ENCODE data around the gene OR13D1. TPM values are rescaled to one million over a fixed set of nuclear protein-coding genes. Genes with fewer than 3 reads are reported as not detected.

Gene OR13D1
- total and polyA plus RNA-seq, 10 of the 15 experiments (the other 5 are each of a cell fraction or from before 2014, with no cell fraction given), result not detected

- TF ChIP-seq WRNIP1 (IDR thresholded peaks at IDR 0.05; ENCODE audit: borderline replicate concordance, low read depth, low read length) (no peak), EED (IDR thresholded peaks at IDR 0.05; ENCODE audit: low read depth) (no peak)
Observed at GRCh38 chr9:104725014-104725413, 30.7 kb downstream of the OR13D1 start (continued).

DNA sequence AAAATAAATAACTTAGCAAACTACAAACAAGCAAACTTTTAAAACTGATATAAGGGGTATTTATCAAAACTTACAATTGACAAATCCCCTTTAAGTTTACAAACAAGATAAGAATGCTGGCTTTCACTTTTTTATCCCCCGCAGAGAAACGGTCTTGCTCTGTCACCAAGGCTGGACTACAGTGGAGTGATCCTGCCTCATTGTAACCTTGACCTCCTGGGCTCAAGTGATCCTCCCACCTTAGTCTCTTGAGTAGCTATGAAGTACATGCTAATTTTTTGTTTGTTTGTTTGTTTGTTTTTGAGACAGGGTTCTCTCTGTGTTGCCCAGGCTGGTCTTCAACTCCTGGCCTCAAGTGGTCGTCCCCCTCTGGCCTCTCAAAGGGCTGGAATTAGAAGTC, 44.1 kb downstream of the OR13D1 start:
- RAD21 ChIA-PET (ENCODE audit: unreplicated experiment), result no interaction called here
- Histone ChIP-seq H3K79me2 (ENCODE audit: control insufficient read depth, insufficient read depth, low read length) (no peaks in the 10 kb centered on the region), H3K4me2 (ENCODE audit: control insufficient read depth, insufficient read depth) (no peak overlapping the region), H2AFZ (ENCODE audit: control insufficient read depth, low read depth, low read length) (no peak overlapping the region), H3K9me3 (replicated peaks; ENCODE audit: control insufficient read depth, insufficient read depth, low read length) (no peaks in the 10 kb centered on the region), H3K4me1 (ENCODE audit: control insufficient read depth, insufficient read depth, low read length) (no peaks in the 10 kb centered on the region), H3K9ac (ENCODE audit: control insufficient read depth, insufficient read depth, low read length) (no peak overlapping the region), H3K36me3 (ENCODE audit: control insufficient read depth in 2 of 2, insufficient read depth in 2 of 2, low read length in 1 of 2) (no peaks in the 10 kb centered on the region), H4K20me1 (ENCODE audit: control insufficient read depth, insufficient read depth) (no peaks in the 10 kb centered on the region), H3K4me3 (no peak overlapping the region), H3K27ac (ENCODE audit: control insufficient read depth, insufficient read depth) (no peak overlapping the region), H3K27me3 (replicated peaks in 1 of 2; ENCODE audit: control insufficient read depth in 2 of 2, insufficient read depth in 2 of 2, low read length in 1 of 2) (no peaks in the 10 kb centered on the region)
- SMC1A ChIA-PET (ENCODE audit: uncharacterized antibody, unreplicated experiment), result no interaction called here
- WGBS (ENCODE audit: insufficient coverage, insufficient replicate concordance, low lambda C conversion rate, missing lambda C conversion rate), result 61% methylated on average over 3 of the region's 3 CpGs
- POLR2A ChIA-PET, result no interaction called here
- BruUV-seq (replicated peaks), result no TSS peak
- in situ Hi-C loops (cut with MboI) (no loop called here), intact Hi-C loops (cut with micrococcal nuclease; ENCODE audit: unreplicated experiment) (no loop called here)
- no peak for TF ChIP-seq YBX1 (IDR thresholded peaks at IDR 0.05)
- TF ChIP-seq NFYB (IDR thresholded peaks at IDR 0.05; ENCODE audit: insufficient read depth, low read depth, low read length), result no peak
- TF ChIP-seq SUZ12 (IDR thresholded peaks at IDR 0.05; ENCODE audit: unreplicated experiment), result no peak
- TF ChIP-seq PAX5 (IDR thresholded peaks at IDR 0.05; ENCODE audit: borderline replicate concordance, low read depth, low read length), result no peak
- no peak for TF ChIP-seq GABPA (IDR thresholded peaks at IDR 0.05; ENCODE audit: low read depth)
- TF ChIP-seq, protein P1, sequence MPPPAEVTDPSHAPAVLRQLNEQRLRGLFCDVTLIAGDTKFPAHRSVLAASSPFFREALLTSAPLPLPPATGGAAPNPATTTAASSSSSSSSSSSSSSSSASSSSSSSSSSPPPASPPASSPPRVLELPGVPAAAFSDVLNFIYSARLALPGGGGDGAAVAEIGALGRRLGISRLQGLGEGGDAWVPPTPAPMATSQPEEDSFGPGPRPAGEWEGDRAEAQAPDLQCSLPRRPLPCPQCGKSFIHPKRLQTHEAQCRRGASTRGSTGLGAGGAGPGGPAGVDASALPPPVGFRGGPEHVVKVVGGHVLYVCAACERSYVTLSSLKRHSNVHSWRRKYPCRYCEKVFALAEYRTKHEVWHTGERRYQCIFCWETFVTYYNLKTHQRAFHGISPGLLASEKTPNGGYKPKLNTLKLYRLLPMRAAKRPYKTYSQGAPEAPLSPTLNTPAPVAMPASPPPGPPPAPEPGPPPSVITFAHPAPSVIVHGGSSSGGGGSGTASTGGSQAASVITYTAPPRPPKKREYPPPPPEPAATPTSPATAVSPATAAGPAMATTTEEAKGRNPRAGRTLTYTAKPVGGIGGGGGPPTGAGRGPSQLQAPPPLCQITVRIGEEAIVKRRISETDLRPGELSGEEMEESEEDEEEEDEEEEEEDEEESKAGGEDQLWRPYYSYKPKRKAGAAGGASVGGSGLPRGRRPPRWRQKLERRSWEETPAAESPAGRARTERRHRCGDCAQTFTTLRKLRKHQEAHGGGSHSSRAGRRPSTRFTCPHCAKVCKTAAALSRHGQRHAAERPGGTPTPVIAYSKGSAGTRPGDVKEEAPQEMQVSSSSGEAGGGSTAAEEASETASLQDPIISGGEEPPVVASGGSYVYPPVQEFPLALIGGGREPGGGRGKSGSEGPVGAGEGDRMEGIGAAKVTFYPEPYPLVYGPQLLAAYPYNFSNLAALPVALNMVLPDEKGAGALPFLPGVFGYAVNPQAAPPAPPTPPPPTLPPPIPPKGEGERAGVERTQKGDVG (CRISPR knock-in tag; IDR thresholded peaks at IDR 0.05), result no peak
- TF ChIP-seq NFYA (IDR thresholded peaks at IDR 0.05; ENCODE audit: borderline replicate concordance, low read depth, low read length), result no peak
- FAIRE-seq, result no peak
- CTCF ChIA-PET, result no interaction called here
- no peak for ATAC-seq
- no peak for DNase-seq (ENCODE audit: low read depth, low spot score)
